ENCODE data around the gene BACH1. TPM values are rescaled to one million over a fixed set of nuclear protein-coding genes. Genes with fewer than 3 reads are reported as not detected.
"Not testable (repeated sequence)": the region's sequence is repeated elsewhere in the genome, so short reads cannot be mapped to it uniquely, and the experiment has no call there.

BACH1 gene
- total RNA-seq, 1 experiment from 2014 or later, result 30.3 TPM

DNA sequence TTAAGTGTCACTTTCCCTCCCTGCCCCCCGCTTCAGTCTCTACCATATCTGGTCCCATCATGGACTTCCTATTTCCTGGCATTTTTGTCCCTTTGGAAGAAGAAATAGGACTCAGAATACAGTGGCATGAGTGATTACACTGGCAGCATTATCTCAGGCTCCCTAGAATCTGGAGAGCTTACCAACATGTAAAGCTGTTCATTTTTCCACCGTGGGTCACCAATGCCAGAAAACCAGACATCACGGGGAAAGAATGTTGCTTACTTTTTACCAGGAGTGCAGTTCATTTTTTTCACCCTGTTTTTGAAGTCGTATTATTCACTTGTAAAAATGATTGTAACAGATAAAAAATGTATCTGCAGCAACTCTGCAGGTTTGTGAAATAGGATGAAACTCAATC, 44.8 kb downstream of the BACH1 start:
- no peak for DNase-seq (ENCODE audit: low spot score)

DNA sequence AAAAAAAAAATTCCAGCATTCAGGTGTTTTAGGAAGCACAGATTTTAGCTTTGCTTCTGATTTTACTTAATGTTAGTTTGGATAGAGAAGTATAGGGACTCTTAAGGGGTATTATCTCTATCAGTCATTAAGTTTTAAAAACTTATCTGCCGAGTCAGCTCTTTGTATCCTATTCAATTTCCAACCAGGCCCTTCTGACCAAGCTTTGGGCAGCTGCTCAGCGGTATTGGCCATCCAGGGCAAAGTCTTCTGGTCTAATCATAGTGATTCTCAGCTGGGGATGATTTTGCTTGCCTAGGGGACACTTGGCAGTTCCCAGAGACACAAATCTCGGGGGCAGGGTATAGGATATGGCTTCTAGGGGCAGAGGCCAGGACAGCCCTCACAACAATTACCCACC, 47.6 kb downstream of the BACH1 start:
- no peak for DNase-seq (ENCODE audit: low spot score)

DNA sequence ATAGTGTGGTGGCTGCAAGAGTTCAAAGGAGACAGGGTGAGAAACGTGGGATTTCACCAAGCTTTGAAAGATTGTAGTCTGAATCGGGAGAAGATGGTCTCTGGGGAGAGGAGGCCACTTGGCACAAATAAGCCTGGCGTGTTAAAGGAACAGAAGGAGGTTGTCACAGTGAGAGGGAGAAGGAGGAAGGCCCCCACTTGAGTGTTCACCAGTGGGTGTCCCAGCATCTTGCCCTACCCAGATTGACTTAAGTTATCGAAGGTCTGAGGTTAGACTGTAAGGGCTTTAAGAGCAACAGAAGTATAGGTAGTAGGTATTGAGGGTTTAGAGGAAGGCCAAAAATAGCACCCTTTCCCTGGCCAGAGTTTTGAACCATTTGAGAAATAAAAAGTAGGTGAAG, 48.0 kb downstream of the BACH1 start:
- DNase-seq (ENCODE audit: low spot score), result no peak

DNA sequence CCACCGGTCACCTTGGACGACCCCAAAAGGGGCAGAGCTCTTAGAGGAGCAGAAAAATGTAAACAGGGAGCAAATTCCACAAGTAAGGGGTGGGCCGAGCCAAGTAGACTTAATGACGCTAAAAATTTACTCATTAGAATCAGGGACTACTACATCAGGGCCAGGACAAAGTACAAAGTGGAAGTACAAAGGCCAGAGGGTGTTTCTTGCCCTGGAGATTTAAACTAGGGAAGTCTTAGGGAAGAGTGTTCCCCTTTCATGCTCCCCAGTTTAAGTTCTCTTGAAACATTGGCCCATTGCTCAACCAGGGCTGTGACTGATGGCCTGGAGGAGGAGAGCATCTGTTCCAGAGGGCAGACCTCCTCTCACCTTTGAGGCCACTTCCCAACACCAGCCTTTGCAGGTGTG, 48.6 kb downstream of the BACH1 start:
- DNase-seq (ENCODE audit: low spot score), result no peak

GRCh38 chr21:29349702-29350101, 51.0 kb downstream of the BACH1 start:
- DNase-seq (ENCODE audit: low spot score), result no peak

DNA sequence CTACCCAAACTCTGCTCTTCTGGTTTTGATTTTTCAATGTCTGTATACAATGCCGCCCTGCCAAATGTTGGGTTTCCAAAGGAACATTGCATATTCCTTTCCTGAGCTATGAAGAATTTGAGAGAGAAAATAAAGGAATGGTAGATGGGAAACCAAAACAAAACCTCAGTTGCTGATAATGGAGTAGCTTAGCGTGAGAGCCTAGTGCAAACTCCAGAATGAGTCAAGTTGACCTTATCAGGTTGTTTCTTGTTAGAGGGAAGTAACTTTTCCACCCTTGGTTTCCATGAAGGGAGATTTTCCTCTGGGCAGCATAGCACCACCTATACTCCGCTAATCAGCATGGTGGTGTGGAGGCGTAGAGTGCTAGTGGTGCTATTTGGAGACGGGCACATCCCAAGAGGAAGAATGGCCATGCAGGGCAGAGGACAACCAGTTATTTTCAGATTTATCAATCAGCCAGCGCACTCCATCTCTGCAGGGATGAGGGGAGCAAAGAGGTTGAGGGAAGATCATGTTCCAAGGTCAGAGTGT, 51.6 kb downstream of the BACH1 start:
- no peak for DNase-seq (ENCODE audit: low spot score)

DNA sequence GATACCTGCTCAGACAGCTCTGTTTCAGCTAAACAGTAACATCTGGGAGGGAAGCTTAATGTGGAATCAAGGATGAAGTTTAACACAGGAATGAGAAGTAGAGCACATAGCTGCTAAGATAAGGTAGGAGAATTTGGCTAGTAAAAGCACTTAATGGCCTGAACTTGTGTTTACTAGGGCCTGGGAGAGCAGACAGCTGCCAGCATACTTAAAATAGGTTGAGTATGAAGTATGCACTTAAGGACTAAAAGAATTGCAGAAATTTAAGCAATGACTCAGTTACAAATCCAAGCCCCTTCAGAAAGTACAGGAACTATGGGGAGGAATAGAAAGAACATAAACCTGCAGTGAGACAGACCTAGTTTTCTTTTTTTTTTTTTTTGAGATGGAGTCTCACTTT, 53.0 kb downstream of the BACH1 start:
- DNase-seq (ENCODE audit: low spot score), result no peak

DNA sequence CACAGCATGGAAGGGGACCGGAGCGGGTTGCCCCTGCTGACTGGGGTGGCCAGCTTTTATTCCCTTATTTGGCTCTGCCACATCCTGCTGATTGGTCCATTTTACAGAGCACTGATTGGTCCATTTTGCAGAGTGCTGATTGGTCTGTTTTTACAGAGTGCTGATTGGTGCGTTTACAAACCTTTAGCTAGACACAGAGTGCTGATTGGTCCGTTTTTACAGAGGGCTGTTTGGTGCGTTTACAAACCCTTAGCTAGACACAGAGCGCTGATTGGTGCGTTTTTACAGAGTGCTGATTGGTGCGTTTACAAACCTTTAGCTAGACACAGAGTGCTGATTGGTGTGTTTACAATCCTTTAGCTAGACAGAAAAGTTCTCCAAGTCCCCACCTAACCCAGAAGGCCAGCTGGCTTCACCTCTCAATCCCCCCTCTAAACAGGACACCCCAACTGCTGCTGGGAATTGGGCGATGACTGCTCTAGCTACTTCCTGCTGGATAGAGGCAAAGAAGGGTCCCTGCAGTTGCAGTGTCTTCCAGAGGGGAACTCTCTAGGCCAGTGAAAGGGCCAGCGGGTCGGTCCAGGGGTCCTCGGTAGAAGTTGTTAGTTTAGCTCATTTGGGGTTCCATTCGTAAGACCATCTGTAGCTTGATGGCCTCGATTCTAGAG, 56.5 kb downstream of the BACH1 start:
- DNase-seq (ENCODE audit: low spot score), result not testable (repeated sequence)

- DNase-seq (ENCODE audit: low spot score), result not testable (repeated sequence)
Observed at GRCh38 chr21:29356291-29356690, 57.6 kb downstream of the BACH1 start.

DNA sequence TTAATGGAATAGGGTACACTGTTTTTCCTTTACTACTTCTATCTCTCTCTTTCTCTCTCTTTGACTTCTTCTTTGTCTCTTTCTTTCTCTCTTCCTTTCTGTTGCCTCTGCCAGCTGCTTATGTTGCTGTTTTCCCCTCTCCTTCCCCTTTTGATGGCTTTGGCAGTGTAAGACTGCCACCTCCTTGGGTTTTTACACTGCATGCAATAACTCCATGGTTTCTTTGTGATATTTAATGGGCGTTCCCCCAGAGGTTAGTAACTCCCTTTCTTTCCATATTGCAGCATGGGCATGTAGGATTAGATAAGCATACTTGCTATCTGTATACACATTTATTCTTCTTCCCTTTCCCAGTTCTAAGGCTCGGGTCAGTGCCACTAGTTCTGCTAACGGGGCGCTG, 58.1 kb downstream of the BACH1 start:
- DNase-seq (ENCODE audit: low spot score), result not testable (repeated sequence)

- no peak for DNase-seq (ENCODE audit: low spot score)
Observed at GRCh38 chr21:29359718-29360117, 61.0 kb downstream of the BACH1 start.

GRCh38 chr21:29360799-29361765, 62.4 kb downstream of the BACH1 start:
- DNase-seq (ENCODE audit: low spot score), result no peak

DNA sequence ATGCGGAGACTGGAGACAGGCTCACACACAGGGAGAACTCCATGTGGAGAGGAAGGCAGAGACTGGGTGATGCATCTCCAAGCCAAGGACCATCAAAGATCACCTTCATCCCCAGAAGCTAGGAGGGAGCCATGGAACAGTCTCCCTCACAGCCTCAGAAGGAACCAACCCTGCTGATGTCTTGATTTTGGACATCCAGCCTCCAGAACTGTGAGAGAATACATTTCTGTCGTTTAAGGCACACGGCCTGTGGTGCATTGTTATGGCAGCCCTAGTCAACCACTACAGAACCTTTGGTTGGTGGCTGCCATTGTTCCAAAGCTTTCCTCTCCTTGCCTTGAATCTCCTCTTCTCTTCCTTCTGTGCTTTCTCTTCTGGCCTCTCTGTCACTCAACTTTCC, 64.0 kb downstream of the BACH1 start:
- DNase-seq (ENCODE audit: low spot score), result no peak

DNA sequence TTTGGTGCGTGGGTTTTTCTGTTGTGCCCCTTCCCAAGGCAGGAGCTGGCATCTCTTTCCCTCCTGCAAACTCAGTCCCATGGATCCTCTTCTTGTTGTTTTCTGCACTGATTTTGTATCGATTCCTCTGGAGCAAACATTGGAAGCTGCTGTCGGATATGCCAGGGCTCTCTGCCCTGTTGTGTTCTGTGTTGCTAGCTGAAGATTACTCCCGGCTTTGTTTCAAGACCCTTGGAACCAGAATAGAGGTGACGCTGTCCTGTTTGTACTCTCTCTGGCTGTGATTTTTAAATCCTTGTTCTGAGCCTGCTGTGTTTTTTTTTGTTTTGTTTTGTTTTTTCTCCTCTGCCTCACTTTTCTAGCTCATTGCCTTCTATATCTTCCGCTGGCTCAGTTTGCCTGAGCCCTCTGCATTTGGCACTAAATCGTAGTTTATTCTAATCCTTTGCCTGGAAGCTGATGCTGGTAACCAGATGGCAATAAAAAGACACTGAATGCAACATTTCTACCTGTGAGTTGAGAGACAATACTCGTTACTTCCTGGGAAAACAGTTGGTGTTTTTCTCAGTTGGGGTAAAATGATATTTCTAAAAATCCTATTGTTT, 67.0 kb downstream of the BACH1 start:
- no peak for DNase-seq (ENCODE audit: low spot score)

- DNase-seq (ENCODE audit: low spot score), result no peak
Observed at GRCh38 chr21:29366532-29366931, 67.8 kb downstream of the BACH1 start.

GRCh38 chr21:29367335-29367734, 68.6 kb downstream of the BACH1 start:
- DNase-seq (ENCODE audit: low spot score), result no peak

DNA sequence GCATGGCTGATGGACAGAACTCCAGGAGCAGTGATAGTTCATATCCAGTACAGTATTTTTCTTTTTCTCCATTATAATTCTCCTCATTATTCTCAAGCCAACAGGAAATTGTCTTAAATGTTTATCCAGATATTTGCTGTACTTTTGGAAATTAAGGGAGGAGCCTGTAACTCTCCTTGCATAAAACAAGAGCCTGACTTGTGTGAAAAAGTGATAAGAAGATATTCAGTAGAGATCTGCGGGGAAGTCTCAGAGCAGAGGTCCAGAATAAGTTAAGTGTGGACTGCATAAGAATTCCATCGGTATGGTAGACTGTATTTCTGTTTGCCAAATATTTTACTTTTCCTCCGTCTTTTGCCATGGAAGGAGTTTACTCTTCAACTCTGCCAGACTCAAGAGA, 70.2 kb downstream of the BACH1 start:
- DNase-seq (ENCODE audit: low spot score), result no peak

DNA sequence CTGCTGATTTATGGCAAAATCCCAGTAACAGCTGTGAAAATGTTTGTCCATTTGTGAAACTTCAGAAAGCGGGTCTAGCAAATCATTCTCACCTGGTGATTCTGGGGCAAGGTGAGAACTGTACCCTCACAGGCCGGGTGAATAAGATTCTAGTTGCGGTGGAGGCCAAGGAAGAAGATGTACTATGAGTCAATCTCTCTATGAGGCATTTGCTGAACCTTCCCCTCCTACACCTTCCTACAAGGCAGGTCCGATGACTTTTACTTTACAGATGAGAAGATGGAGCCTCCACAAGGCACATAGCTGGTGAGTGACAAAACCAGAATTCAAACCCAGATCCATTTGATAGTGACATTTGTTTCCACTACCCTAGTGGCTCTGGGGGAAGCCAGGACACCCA, 72.7 kb downstream of the BACH1 start:
- DNase-seq (ENCODE audit: low spot score), result no peak

GRCh38 chr21:29372063-29372802, 73.5 kb downstream of the BACH1 start:
- peak; percentile 85 for DNase-seq (ENCODE audit: low spot score)

DNA sequence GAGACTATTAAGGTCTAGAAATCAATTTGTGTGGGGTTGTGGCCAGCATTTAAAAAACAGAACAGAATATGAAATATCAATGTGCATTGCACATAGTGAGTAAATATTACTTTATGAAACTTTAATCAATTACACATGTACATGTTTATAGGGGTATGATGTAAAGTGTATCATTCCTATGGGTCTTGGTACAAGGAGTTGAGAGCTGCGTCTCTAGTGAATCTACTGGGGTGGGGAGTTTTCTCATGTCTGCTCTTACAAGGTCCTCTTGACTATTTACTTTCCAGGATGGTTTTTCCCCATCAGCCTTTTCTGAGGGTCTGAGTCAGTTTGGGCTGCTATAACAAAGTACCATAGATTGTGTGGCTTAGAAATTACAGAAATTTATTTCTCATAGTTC, 75.8 kb downstream of the BACH1 start:
- DNase-seq (ENCODE audit: low spot score), result no peak

DNA sequence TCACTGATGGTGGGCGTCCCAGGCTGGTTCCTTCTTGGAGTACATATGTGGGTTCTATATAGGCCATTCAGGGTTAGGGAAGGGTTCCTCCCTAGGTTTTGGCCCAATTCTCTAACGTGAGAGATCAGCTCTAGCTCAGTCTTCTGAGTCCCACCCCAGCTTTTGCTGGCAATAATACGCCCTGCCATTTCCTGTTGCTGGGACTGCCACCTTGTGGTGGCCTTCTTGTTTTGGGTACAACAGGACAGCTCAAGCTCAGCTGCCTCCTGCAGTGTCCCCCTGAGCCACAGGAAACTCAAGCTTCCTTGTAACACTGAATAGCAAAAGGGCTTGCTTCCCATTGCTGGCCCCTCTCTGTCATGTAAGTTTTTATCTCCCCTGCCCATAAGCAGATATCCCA, 77.8 kb downstream of the BACH1 start:
- peak; percentile 68 for DNase-seq (ENCODE audit: low spot score)

DNA sequence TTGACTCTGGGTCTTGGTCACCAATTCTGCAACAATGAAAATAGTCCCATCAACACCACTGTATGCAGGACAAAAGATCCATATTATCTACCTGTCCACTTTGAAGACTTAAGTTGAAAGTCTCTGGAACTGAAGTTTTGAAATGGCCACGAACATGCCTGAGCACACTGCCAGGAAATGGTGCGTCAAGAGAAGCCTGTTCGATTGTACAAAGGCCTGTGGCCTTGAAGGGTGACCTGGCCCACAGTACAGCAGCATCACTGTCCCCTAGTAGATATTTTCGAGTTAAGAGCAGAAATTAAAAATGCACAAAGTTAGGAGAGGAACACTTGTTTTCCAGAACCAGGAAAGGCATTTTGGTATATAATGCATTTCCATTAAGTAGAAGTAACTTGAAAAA, 78.5 kb downstream of the BACH1 start:
- no peak for DNase-seq (ENCODE audit: low spot score)

All from H4 (cell line).